ENCODE measurements around the gene GNAO1. TPM values are rescaled to one million over a fixed set of nuclear protein-coding genes. Genes with fewer than 3 reads are reported as not detected.

GNAO1 gene
- total and polyA plus RNA-seq, 9 of the 15 experiments (the other 6 are each of a cell fraction or from before 2014, with no cell fraction given) = 0.07 to 0.42 (median 0.08) TPM; not detected in 5

- TF ChIP-seq, protein P1, sequence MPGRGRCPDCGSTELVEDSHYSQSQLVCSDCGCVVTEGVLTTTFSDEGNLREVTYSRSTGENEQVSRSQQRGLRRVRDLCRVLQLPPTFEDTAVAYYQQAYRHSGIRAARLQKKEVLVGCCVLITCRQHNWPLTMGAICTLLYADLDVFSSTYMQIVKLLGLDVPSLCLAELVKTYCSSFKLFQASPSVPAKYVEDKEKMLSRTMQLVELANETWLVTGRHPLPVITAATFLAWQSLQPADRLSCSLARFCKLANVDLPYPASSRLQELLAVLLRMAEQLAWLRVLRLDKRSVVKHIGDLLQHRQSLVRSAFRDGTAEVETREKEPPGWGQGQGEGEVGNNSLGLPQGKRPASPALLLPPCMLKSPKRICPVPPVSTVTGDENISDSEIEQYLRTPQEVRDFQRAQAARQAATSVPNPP (IDR thresholded peaks at IDR 0.05; ENCODE audit: borderline replicate concordance, insufficient read depth, insufficient read length) = no peak
- TF ChIP-seq MYNN (IDR thresholded peaks at IDR 0.05) (0 out of 2 replicates have a peak, but pooled peaks have one; percentile 23), MYNN (CRISPR knock-in tag; IDR thresholded peaks at IDR 0.05) (no peak), REST (IDR thresholded peaks at IDR 0.05; ENCODE audit: borderline replicate concordance) (peak; percentile 91), REST (CRISPR knock-in tag; IDR thresholded peaks at IDR 0.05; ENCODE audit: low read depth) (no peak), ZNF766 (CRISPR knock-in tag; conservative IDR thresholded peaks at IDR 0.05) (no peak), SP1 (CRISPR knock-in tag; IDR thresholded peaks at IDR 0.05) (no peak)
- TF ChIP-seq, protein P2, sequence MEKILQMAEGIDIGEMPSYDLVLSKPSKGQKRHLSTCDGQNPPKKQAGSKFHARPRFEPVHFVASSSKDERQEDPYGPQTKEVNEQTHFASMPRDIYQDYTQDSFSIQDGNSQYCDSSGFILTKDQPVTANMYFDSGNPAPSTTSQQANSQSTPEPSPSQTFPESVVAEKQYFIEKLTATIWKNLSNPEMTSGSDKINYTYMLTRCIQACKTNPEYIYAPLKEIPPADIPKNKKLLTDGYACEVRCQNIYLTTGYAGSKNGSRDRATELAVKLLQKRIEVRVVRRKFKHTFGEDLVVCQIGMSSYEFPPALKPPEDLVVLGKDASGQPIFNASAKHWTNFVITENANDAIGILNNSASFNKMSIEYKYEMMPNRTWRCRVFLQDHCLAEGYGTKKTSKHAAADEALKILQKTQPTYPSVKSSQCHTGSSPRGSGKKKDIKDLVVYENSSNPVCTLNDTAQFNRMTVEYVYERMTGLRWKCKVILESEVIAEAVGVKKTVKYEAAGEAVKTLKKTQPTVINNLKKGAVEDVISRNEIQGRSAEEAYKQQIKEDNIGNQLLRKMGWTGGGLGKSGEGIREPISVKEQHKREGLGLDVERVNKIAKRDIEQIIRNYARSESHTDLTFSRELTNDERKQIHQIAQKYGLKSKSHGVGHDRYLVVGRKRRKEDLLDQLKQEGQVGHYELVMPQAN (IDR thresholded peaks at IDR 0.05; ENCODE audit: borderline replicate concordance) = no peak
Measured at GRCh38 chr16:56317998-56318826, 126.9 kb downstream of the GNAO1 start (continued).
